ENCODE data around the gene FZR1.

DNA sequence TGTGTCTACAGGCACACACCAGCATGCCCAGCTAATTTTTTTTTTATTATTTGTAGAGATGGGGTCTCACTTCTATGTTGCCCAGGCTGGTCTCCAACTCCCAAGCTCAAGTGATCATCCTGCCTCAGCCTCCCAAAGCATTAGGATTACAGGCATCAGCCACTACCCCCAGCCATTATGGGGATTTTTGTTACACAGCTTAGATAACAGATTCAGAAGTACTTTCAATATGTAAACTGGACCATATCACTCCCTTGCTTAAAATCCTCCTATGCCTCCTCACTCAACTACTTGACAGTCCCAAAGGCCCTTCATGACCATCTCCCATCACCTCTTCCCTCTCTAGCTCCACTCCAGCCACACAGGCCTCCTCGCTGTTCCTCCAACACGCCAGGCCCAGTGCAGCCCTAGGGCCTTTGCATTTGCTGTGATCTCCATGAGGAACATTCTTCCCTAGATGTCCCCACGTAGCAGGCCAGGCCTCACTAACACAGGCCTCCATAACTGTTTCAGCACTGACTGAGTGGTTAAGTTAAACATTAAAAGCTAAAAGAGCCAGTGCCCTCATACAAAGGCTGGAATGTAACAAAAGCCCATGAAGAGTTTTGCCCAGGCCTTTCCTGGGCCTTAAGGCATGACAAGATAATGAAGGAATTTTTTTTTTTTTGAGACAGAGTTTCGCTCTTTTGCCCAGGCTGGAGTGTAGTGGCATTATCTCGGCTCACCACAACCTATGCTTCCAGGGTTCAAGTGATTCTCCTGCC, 8.2 kb upstream of the FZR1 start:
- TF ChIP-seq, protein P1, sequence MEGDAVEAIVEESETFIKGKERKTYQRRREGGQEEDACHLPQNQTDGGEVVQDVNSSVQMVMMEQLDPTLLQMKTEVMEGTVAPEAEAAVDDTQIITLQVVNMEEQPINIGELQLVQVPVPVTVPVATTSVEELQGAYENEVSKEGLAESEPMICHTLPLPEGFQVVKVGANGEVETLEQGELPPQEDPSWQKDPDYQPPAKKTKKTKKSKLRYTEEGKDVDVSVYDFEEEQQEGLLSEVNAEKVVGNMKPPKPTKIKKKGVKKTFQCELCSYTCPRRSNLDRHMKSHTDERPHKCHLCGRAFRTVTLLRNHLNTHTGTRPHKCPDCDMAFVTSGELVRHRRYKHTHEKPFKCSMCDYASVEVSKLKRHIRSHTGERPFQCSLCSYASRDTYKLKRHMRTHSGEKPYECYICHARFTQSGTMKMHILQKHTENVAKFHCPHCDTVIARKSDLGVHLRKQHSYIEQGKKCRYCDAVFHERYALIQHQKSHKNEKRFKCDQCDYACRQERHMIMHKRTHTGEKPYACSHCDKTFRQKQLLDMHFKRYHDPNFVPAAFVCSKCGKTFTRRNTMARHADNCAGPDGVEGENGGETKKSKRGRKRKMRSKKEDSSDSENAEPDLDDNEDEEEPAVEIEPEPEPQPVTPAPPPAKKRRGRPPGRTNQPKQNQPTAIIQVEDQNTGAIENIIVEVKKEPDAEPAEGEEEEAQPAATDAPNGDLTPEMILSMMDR (IDR thresholded peaks at IDR 0.05; ENCODE audit: insufficient read depth, low read length, poor library complexity, severe bottlenecking) = no peak
- no peak for TF ChIP-seq EZH2phosphoT487 (conservative IDR thresholded peaks at IDR 0.05; ENCODE audit: low read length)
